Mononuclear cell (primary cell): ENCODE data around the gene UBASH3B. TPM values are rescaled to one million over a fixed set of nuclear protein-coding genes. Genes with fewer than 3 reads are reported as not detected.
"Not testable (repeated sequence)": the region's sequence is repeated elsewhere in the genome, so short reads cannot be mapped to it uniquely, and the experiment has no call there.

Source experiments
- H3K27me3 ChIP-seq: 2 replicates; pipeline ENCODE4 v1.6.0; 2011; ENCODE audit warnings: low read length, control low read depth; ENCODE audit not compliant: insufficient read depth
- H3K4me1 ChIP-seq: 2 replicates; pipeline ENCODE4 v1.5.1; 2011; ENCODE audit warnings: mild to moderate bottlenecking, low read length, control low read depth; ENCODE audit not compliant: insufficient read depth
- H3K4me3 ChIP-seq: 2 replicates; pipeline ENCODE4 v1.5.1; 2011; ENCODE audit warnings: mild to moderate bottlenecking, low read length, moderate library complexity
- H3K9me3 ChIP-seq: 2 replicates; pipeline ENCODE4 v1.5.1; 2011; ENCODE audit warnings: low read depth, mild to moderate bottlenecking, control low read depth, low read length
- total RNA-seq: library from RNA; depleted of rRNA; stranded (reverse); fragments of >200 nt; gene quantifications from one replicate; pipeline ENCODE4 v1.2.3, GENCODE V29; 2012

Gene UBASH3B
- total RNA-seq, 1 donor, result 16.3 TPM

DNA sequence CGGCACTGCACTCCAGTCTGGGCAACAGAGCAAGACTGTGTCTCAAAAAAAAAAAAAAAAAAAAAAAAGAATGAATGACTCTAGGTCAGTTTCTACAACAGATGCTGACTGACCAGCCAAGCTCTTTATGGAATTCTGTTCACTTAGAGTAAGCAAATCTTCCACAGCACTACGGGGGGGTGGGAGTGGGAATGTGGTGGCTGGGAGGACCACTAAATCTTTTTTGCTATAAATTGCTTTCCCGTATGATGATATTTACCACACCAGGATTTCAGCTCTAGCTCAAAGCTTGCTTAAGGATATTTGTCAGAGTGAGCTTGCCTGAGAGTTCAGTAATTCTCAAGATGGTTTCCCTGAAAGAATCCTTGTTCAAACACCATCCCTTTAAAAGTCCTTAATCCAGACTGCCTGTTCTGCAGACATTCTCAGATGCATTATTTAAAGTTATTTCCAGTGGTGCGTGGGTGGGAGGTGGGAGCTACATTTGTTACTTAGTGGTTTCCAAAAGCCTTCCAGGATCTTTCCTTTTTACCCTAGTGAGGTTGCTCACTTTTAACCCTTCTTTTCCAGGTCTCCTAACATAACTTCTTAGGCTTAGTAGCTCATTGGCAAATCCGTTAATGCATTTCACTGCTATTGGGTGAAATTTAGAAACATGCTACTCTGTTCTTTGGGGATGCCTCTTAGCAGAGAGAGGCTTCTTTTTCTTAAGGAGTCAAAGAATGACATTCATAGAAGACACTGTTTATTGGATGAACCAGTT is 65.9 kb downstream of the UBASH3B start:
- no peaks in the 10 kb centered on the region for H3K9me3 ChIP-seq
- no peak overlapping the region for H3K4me3 ChIP-seq
- H3K4me1 ChIP-seq, result peaks cover 70% of the 10 kb centered on the region
- no peaks in the 10 kb centered on the region for H3K27me3 ChIP-seq

GRCh38 chr11:122721964-122722266 is 66.4 kb downstream of the UBASH3B start:
- no peaks in the 10 kb centered on the region for H3K27me3 ChIP-seq
- H3K4me1 ChIP-seq, result peaks cover 70% of the 10 kb centered on the region
- no peak overlapping the region for H3K4me3 ChIP-seq

DNA sequence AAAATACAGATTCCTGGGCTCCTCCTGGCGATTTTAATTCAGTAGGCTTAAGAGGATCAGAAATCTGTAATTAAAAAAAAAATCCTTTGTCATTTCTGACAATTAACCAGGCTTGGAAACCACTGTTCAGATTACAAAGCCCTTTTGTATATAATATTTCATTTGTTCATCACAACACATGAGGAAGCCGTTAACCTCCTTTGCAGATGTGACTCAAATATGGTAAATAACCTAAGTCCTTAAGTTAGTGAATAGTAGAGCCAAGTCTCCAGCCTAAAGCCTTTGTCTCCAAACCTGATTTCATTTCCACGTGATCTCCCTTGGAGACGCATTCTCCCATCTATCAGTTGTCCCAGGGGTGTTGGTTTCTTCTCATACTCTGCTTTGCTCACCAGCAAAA is 67.6 kb downstream of the UBASH3B start:
- no peak overlapping the region for H3K4me3 ChIP-seq
- no peaks in the 10 kb centered on the region for H3K9me3 ChIP-seq
- H3K4me1 ChIP-seq, result peaks cover 70% of the 10 kb centered on the region
- H3K27me3 ChIP-seq, result no peaks in the 10 kb centered on the region

More at GRCh38 chr11:122721964-122722266, 66.4 kb downstream of the UBASH3B start:
- H3K9me3 ChIP-seq, result no peaks in the 10 kb centered on the region

- Histone ChIP-seq H3K4me1 (peaks cover 69% of the 10 kb centered on the region), H3K9me3 (no peaks in the 10 kb centered on the region), H3K4me3 (no peak overlapping the region), H3K27me3 (no peaks in the 10 kb centered on the region)
Observed at GRCh38 chr11:122723576-122723975, 68.1 kb downstream of the UBASH3B start.

DNA sequence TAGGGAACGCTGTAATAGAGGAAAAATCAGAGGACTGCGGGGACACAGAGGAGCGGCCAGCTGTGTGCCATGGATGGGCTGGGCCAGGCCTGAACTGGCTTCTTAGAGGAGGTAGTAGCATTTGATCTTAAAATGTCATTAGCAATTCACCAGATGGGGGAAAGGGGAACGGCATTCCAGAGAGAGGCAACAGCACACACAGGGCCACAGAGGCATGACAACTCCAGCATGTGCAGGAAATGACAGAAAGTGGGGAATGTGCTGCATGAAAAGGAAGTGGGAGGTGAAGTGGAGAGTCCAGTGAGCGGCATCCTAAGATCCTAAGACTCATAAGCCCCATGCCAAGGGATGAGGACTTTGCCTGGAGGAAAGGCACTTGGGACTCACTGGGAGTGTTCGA is 69.0 kb downstream of the UBASH3B start:
- Histone ChIP-seq H3K4me1 (peaks cover 70% of the 10 kb centered on the region), H3K4me3 (no peak overlapping the region), H3K9me3 (no peaks in the 10 kb centered on the region)

DNA sequence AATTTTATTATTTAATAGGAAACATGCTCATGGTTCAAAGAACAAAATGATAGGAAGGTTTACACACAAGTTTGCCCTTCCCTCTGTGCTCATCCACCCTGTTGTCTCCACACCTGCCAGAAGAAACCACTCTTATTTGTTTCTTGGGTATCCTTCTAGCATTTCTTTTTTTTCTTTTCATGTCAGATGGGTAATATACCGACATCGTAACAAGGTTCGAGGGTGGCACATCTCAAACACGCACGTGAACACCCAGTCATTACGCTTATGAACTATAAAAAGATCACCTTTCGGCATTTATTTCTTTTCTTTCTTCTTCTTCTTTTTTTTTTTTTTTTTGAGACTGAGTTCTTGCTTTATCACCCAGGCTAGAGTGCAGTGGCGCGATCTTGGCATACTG is 70.5 kb downstream of the UBASH3B start:
- Histone ChIP-seq H3K4me1 (peaks cover 65% of the 10 kb centered on the region), H3K4me3 (no peak overlapping the region), H3K27me3 (no peaks in the 10 kb centered on the region), H3K9me3 (no peaks in the 10 kb centered on the region)

More for the DNA sequence above, 69.0 kb downstream of the UBASH3B start:
- H3K27me3 ChIP-seq, result no peaks in the 10 kb centered on the region

DNA sequence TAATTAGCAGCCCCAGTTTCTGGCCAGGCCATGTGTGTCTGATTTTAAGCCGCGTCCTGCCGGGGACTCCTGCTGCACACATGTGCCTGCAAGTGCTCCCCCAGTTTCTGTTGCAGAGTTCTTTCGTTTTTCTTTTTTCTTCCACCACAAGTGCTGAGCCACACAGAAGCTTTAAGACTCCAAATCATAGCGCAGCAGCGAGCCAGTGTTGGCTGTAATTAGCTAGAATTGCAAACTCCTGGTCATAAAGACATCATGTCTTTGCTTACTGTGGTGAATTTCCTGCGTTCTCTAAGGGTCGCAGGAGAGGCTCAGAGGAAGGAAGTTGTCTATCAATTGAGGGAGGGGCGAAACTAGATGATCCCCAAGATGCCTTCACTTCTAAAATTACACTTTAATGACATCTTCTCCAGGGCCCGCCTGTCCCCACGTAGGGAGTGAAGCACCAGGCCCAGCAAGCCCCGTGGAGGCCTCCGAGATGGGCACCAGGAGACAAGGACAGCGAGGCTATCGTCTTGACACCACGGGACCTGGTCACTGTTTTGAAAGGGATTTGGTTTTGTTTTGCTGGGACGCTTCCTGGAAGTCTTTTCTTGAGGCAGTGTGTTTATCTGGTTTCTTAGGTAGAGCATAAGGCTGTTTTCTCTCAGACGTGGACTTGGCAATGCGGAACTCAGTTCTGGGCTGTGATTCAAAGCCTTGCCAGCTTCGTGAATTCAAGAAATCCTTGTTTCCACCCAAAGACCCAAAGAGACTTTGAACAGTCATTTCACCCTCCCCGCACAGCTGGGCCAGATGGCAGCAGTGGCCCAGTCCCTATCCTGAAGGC is 71.8 kb downstream of the UBASH3B start:
- Histone ChIP-seq H3K4me1 (peaks cover 60% of the 10 kb centered on the region), H3K4me3 (no peak overlapping the region), H3K27me3 (no peaks in the 10 kb centered on the region), H3K9me3 (no peaks in the 10 kb centered on the region)

GRCh38 chr11:122728561-122728960 is 73.0 kb downstream of the UBASH3B start:
- Histone ChIP-seq H3K4me1 (peaks cover 61% of the 10 kb centered on the region), H3K4me3 (no peak overlapping the region), H3K27me3 (no peaks in the 10 kb centered on the region), H3K9me3 (no peaks in the 10 kb centered on the region)

- Histone ChIP-seq H3K9me3 (no peaks in the 10 kb centered on the region), H3K4me1 (peaks cover 61% of the 10 kb centered on the region)
Observed at GRCh38 chr11:122729139-122729538, 73.6 kb downstream of the UBASH3B start.

DNA sequence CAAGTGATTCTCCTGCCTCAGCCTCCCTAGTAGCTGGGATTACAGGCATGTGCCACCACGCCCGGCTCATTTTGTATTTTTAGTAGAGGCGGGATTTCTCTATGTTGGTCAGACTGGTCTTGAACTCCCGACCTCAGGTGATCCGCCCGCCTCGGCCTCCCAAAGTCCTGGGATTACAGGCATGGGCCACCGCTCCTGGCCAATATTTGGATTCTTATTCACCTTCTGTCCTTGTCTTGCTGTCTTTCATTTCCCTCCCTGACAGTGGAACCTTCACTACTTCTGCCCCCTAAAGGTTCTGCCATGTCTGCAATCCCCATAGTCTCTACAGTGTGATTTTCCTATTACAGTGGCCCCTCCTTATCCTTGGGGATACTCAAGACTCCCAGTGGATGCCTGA is 75.2 kb downstream of the UBASH3B start:
- not testable (repeated sequence) for H3K4me3 ChIP-seq, H3K27me3 ChIP-seq, H3K9me3 ChIP-seq
- peaks cover 64% of the 10 kb centered on the region for H3K4me1 ChIP-seq

More at GRCh38 chr11:122729139-122729538, 73.6 kb downstream of the UBASH3B start:
- H3K4me3 ChIP-seq, result no peak overlapping the region
- H3K27me3 ChIP-seq, result no peaks in the 10 kb centered on the region

GRCh38 chr11:122731500-122731913 is 76.0 kb downstream of the UBASH3B start:
- Histone ChIP-seq H3K4me1 (peaks cover 55% of the 10 kb centered on the region), H3K4me3 (no peak overlapping the region), H3K9me3 (no peaks in the 10 kb centered on the region), H3K27me3 (no peaks in the 10 kb centered on the region)

GRCh38 chr11:122732342-122733315 is 77.1 kb downstream of the UBASH3B start:
- Histone ChIP-seq H3K9me3 (no peaks in the 10 kb centered on the region), H3K27me3 (no peaks in the 10 kb centered on the region), H3K4me3 (no peak overlapping the region), H3K4me1 (peaks cover 44% of the 10 kb centered on the region)

DNA sequence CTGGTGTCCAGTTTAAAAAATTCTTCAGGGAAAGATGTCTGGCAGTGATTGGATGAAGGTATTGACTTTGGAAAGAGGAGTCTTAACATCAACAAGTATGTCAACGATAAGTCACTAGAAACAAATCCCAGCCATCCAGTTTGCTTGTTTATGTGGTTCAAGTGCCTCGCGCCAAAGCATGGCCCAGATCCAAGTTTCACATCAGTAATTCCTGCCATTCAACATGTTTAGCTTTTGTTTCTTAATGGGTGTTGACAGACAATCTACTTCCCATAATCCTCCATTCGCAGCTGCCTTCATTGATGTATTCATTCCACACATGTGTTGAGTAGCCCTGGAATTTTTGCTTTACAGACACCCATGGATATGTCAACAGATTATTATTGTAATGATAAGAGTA is 77.8 kb downstream of the UBASH3B start:
- Histone ChIP-seq H3K4me3 (no peak overlapping the region), H3K27me3 (no peaks in the 10 kb centered on the region), H3K9me3 (no peaks in the 10 kb centered on the region), H3K4me1 (peaks cover 37% of the 10 kb centered on the region)

DNA sequence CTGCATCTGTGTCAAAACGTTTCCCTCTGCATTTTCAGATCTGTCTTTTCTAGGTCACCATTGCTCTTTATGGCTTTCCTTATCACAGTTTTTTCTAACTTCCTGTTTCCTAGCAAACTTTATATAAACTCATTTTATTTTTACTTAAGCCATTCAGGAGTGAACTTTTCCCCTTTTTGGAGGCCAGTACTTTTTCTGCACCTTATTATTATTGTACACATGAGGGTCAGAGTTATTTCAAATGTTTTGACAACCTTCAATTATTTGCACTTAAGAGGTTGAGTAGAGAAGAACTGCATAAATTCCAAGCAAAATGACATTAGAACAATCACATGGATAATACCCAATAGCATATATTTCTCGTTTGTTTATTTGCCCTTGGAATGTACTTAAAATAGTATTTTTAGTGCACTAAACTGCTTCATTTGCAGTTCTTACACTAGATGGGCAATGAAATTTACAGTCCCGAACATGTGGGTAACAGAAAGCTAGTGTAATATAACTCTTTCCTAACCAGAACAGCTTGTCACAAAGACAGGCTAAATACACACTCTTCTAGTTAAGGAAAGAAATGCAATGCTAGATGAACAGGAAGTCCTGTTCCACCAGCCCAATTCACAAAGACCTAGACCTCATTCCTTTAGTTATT is 79.5 kb downstream of the UBASH3B start:
- H3K4me1 ChIP-seq, result peaks cover 29% of the 10 kb centered on the region
- H3K27me3 ChIP-seq, result no peaks in the 10 kb centered on the region
- no peak overlapping the region for H3K4me3 ChIP-seq
- no peaks in the 10 kb centered on the region for H3K9me3 ChIP-seq
